ENCODE data around the gene CHRNA4.
"Not testable (repeated sequence)": the region's sequence is repeated elsewhere in the genome, so short reads cannot be mapped to it uniquely, and the experiment has no call there.

Gene CHRNA4

GRCh38 chr20:63348828-63349515, 12.2 kb downstream of the CHRNA4 start:
- no peak for DNase-seq (ENCODE audit: low spot score)

GRCh38 chr20:63347950-63348827, 13.0 kb downstream of the CHRNA4 start:
- DNase-seq (ENCODE audit: low spot score): no peak

DNA sequence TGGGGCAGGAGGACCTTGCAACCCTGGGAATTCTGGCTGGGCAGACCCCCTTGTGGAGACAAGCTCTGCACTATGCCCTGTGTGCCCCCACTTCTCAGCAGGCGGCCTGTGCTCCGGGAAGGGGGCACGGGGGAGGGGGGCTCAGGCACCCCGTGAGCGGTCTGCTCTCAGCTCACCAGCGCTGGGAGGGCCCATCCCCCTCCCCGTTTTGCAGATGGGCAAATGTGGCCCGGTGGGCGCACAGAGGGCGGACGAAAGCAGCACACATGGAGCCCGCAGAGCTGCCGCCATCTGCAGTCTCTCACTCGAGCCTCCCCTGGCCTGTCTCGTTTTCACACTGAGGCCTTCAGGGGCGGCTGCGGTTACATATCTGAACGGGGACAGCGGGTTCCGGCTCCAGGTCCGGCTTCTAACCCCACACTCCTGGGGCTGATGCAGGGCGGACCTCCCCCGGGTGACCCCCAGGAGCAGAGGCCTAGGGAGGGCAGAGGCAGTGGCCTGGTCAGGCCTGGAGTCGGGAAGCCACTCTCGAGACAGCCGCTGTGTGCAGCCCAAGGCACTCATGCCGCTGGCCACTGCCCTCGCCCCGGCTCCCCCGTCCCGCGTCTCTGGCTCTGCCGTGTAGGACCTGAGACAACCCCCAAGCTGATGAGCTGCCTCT, 13.9 kb downstream of the CHRNA4 start:
- no peak for DNase-seq (ENCODE audit: low spot score)

- no peak for DNase-seq (ENCODE audit: low spot score)
These were observed 14.7 kb downstream of the CHRNA4 start for GRCh38 chr20:63346131-63347080.

GRCh38 chr20:63345328-63346100, 15.6 kb downstream of the CHRNA4 start:
- DNase-seq (ENCODE audit: low spot score): no peak

- DNase-seq (ENCODE audit: low spot score): no peak
These were observed 16.4 kb downstream of the CHRNA4 start for GRCh38 chr20:63344616-63345327.

DNA sequence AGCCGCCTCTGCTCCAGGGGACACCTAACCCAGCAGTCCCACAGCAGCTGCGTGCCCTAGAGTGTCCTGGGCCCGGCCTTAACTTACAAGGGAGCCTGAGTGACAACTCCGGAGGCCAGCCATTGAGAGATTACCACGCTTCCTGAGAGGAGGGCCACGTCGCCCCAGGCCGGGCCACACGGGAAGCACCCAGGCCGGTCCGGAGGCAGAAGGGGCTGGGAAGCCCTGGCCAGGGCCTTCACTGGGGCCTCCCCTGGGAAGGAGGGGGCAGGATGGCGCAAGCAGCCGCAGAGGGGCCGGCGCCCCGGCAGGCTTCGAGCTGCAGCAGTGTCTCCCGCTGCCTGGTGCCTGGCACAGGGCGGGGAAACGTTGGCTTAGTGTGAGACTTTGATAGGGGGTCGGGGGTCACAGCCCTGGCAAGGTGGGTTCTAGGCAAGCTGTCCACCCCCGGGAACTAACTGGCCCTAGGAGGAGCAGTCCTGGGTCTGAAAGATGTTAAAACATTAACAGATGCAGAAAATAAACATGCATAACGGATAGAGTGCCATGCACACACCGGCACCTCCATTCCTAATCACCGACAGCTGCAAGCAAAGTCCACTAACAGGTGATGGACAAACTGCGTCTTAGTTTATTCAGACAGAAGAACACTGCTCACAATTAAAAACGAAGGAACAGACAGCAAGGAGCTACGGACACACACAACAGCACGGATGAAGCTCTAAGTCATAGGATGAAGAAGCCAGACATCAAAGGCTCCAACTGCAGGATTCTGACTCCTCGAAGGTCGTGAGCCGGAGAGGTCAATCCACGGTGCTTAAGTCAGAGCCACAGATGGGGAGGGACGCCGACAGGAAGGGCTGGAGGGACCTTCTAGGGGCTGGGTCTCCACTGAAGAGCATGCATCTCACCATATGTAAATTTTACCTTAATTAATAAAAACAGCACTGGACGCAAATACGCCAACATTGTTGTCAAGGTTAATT, 17.4 kb downstream of the CHRNA4 start:
- no peak for DNase-seq (ENCODE audit: low spot score)

DNA sequence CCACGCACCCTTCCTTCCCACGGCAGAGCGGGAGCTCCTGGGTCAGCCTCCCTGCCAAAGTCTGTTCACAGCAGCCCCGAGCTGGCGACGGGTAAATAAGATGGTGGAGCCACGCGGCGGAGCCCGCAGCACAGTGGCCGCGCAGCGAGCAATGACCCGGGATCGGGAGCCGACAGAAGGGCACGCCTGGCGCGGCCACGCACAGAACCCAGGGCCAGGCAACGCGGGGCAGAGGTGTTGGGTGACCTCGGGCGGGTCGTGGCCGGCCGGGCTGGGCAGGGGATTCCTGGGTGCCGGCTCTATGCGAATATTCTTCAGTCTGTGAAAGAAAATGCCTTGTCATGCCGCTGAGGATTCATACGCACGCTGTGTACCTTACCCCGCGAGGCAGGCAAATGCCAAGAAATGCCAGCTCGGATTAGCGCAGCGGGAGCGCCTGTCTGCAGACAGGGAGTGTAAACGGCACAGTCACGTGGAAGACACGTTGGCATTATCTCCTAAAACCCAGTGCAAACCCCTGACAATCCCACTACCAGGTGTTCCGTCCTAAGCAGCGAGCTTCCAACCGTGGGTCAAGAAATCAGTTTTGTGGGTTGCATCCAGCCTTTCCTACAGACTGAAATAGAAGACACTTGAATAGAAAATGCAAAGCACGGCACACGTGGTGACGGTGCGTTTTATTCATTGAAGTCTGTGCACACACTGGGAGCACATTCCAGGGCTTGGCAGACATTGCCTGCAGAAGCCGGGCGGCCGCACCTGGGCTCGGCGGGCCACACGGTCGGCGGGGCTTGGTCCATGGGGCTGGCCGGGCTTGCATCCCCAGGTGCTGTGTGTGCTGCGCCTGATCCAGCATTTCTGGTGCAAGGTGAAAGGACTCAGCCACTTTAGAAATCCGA, 18.3 kb downstream of the CHRNA4 start:
- no peak for DNase-seq (ENCODE audit: low spot score)

- DNase-seq (ENCODE audit: low spot score): not testable (repeated sequence)
These were observed 20.9 kb downstream of the CHRNA4 start for GRCh38 chr20:63340158-63340688.

GRCh38 chr20:63339154-63340094, 21.7 kb downstream of the CHRNA4 start:
- peak; percentile 28 for DNase-seq (ENCODE audit: low spot score)

DNA sequence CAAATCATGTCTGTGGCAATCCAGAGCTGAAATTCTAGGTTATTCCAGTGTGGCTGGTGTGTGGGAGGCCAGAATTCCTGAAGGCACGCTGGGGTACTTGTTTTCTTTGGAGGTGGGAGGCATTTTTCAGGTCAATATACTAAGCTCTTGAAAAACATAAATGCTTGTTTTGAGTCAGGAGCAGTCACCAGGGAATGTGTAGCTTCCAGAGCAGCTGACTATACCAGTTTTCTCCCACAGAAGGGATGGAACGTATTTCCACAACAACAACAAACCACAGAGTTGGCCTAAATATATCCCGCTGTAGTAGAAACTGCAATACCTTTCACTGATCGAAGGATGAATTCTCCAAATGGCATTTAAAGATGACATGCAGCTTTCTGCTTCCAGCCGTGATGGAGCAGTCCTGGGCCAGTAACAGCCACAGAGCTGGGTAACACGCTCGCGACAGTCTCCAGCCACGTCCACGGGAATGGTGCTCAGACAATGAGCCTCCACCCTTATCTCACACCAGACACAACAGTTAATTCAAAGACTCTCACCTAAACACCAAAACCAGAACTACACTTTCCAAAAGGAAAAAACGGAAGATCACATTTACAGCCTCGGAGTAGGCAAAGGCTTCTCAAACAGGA, 23.2 kb downstream of the CHRNA4 start:
- no peak for DNase-seq (ENCODE audit: low spot score)

GRCh38 chr20:63336232-63336752, 24.9 kb downstream of the CHRNA4 start:
- DNase-seq (ENCODE audit: low spot score): no peak

DNA sequence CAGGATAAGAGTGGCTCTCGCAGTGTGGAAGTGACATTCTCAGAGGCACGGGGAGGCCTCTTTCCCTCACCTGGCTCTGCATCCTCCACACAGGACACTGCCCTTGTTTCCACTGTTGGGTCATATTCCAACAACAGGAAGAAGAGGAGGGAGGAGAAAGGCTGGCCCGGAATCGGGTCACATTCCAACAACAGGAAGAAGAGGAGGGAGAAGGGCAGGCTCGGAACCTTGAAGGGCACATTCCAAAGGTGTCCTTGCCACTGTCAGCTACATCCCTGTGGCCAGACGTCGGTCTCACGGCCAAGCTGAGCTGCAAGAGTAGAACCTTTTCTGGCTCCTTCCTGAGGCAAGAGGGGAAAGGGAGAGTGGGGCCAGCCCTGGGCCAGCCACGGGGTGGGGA, 25.4 kb downstream of the CHRNA4 start:
- no peak for DNase-seq (ENCODE audit: low spot score)

DNA sequence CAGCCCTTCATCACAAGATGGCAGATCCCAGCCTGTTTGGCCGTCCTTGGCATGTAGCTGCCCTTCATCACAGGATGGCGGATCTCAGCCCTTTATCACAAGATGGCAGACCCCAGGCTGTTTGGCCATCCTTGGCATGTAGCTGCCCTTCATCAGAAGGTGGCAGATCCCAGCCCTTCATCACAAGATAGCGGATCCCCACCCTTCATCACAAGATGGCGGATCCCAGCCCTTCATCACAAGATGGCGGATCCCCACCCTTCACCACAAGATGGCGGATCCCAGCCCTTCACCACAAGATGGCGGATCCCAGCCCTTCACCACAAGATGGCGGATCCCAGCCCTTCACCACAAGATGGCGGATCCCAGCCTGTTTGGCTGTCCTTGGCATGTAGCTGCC, 26.1 kb downstream of the CHRNA4 start:
- DNase-seq (ENCODE audit: low spot score): not testable (repeated sequence)

- no peak for DNase-seq (ENCODE audit: low spot score)
These were observed 26.8 kb downstream of the CHRNA4 start for GRCh38 chr20:63334356-63334755.

Measured in NAMALWA (cell line).